Measurements from ENCODE around the gene CD1B. TPM values are rescaled to one million over a fixed set of nuclear protein-coding genes. Genes with fewer than 3 reads are reported as not detected.

CD1B gene
- total and polyA plus RNA-seq, 2 donors (not counting 3 experiments of a cell fraction or from before 2014, with no cell fraction given), result not detected

GRCh38 chr1:158366783-158367182 lies 35.5 kb upstream of the CD1B start:
- peaks cover 2% of the 10 kb centered on the region for H3K9me3 ChIP-seq (replicated peaks; ENCODE audit: control insufficient read depth, insufficient read depth, low read length)
- no peak overlapping the region for H2AFZ ChIP-seq (ENCODE audit: low read depth, low read length)
- no peak overlapping the region for H3K9ac ChIP-seq (replicated peaks; ENCODE audit: extremely low read depth, insufficient read depth, low read length)
- H3K79me2 ChIP-seq (ENCODE audit: control insufficient read depth, insufficient read depth, low read length), result no peaks in the 10 kb centered on the region
- FAIRE-seq, result no peak
- CTCF ChIA-PET, result no interaction called here
- H3K36me3 ChIP-seq (ENCODE audit: control insufficient read depth in 2 of 2, extremely low read depth in 1 of 2, insufficient read depth in 2 of 2, low read length in 2 of 2), result no peaks in the 10 kb centered on the region
- no peak for DNase-seq (ENCODE audit: low read depth, low spot score)
- H3K4me2 ChIP-seq (ENCODE audit: insufficient read depth, low read length), result no peak overlapping the region
- intact Hi-C loops (cut with micrococcal nuclease) (no loop called here), dilution Hi-C loops (cut with MboI; ENCODE audit: extremely low pct_ligation_motif_present, low sequenced_read_pairs) (no loop called here)
- no peaks in the 10 kb centered on the region for H3K4me1 ChIP-seq (ENCODE audit: control insufficient read depth, extremely low read depth, insufficient read depth, low read length)
- H4K20me1 ChIP-seq (replicated peaks; ENCODE audit: control insufficient read depth, extremely low read depth, insufficient read depth, low read length), result no peaks in the 10 kb centered on the region
- no TSS peak for BruUV-seq (replicated peaks)
- H3K27ac ChIP-seq (ENCODE audit: insufficient read depth, low read depth, low read length), result no peak overlapping the region
- no peaks in the 10 kb centered on the region for H3K9me1 ChIP-seq (replicated peaks; ENCODE audit: control insufficient read depth, extremely low read depth, insufficient read depth, low read length)
- H3K27me3 ChIP-seq (ENCODE audit: control insufficient read depth in 2 of 2, insufficient read depth in 2 of 2, low read length in 2 of 2), result no peaks in the 10 kb centered on the region
- no peak overlapping the region for H3K4me3 ChIP-seq (replicated peaks in 1 of 3; ENCODE audit: insufficient read depth in 1 of 3, low read depth in 1 of 3, low read length in 3 of 3)
- POLR2A ChIA-PET, result no interaction called here
- TF ChIP-seq EZH2 (IDR thresholded peaks at IDR 0.05; ENCODE audit: borderline replicate concordance, low read depth, low read length, severe bottlenecking) (no peak), POLR2AphosphoS5 (IDR thresholded peaks at IDR 0.05; ENCODE audit: insufficient read depth, low read depth, low read length) (no peak), CTCF (IDR thresholded peaks at IDR 0.05; ENCODE audit: extremely low read depth in 1 of 2, insufficient read depth in 1 of 2, low read depth in 1 of 2, low read length in 2 of 2) (no peak), GATA2 (IDR thresholded peaks at IDR 0.05; ENCODE audit: insufficient read depth, insufficient read length, low read depth, low read length) (no peak), JUN (IDR thresholded peaks at IDR 0.05; ENCODE audit: borderline replicate concordance, insufficient read depth, insufficient read length, low read depth) (no peak)

- no peaks in the 10 kb centered on the region for H3K4me1 ChIP-seq (ENCODE audit: control insufficient read depth, extremely low read depth, insufficient read depth, low read length)
- POLR2A ChIA-PET, result no interaction called here
- no peak overlapping the region for H3K4me3 ChIP-seq (replicated peaks in 1 of 3; ENCODE audit: insufficient read depth in 1 of 3, low read depth in 1 of 3, low read length in 3 of 3)
- no peaks in the 10 kb centered on the region for H3K9me1 ChIP-seq (replicated peaks; ENCODE audit: control insufficient read depth, extremely low read depth, insufficient read depth, low read length)
- H4K20me1 ChIP-seq (replicated peaks; ENCODE audit: control insufficient read depth, extremely low read depth, insufficient read depth, low read length), result no peaks in the 10 kb centered on the region
- no peak overlapping the region for H3K27ac ChIP-seq (ENCODE audit: insufficient read depth, low read depth, low read length)
- BruUV-seq (replicated peaks), result no TSS peak
- DNase-seq (ENCODE audit: low read depth, low spot score), result no peak
- no peak overlapping the region for H3K4me2 ChIP-seq (ENCODE audit: insufficient read depth, low read length)
- CTCF ChIA-PET, result no interaction called here
- TF ChIP-seq EZH2 (IDR thresholded peaks at IDR 0.05; ENCODE audit: borderline replicate concordance, low read depth, low read length, severe bottlenecking), result no peak
- TF ChIP-seq GATA2 (IDR thresholded peaks at IDR 0.05; ENCODE audit: insufficient read depth, insufficient read length, low read depth, low read length), result no peak
- no peak for TF ChIP-seq MAX (IDR thresholded peaks at IDR 0.05; ENCODE audit: insufficient read depth, insufficient read length)
- TF ChIP-seq POLR2AphosphoS5 (IDR thresholded peaks at IDR 0.05; ENCODE audit: insufficient read depth, low read depth, low read length), result no peak
- FAIRE-seq, result no peak
- intact Hi-C loops (cut with micrococcal nuclease), result no loop called here
- dilution Hi-C loops (cut with MboI; ENCODE audit: extremely low pct_ligation_motif_present, low sequenced_read_pairs), result no loop called here
- H3K36me3 ChIP-seq (ENCODE audit: control insufficient read depth in 2 of 2, extremely low read depth in 1 of 2, insufficient read depth in 2 of 2, low read length in 2 of 2), result no peaks in the 10 kb centered on the region
- H3K9ac ChIP-seq (replicated peaks; ENCODE audit: extremely low read depth, insufficient read depth, low read length), result no peak overlapping the region
- H3K27me3 ChIP-seq (ENCODE audit: control insufficient read depth in 2 of 2, insufficient read depth in 2 of 2, low read length in 2 of 2), result no peaks in the 10 kb centered on the region
- H3K79me2 ChIP-seq (ENCODE audit: control insufficient read depth, insufficient read depth, low read length), result no peaks in the 10 kb centered on the region
- no peak overlapping the region for H2AFZ ChIP-seq (ENCODE audit: low read depth, low read length)
- H3K9me3 ChIP-seq (replicated peaks; ENCODE audit: control insufficient read depth, insufficient read depth, low read length), result peaks cover 2% of the 10 kb centered on the region
Measured at GRCh38 chr1:158362941-158363340, 31.6 kb upstream of the CD1B start.

All from endothelial cell of umbilical vein (primary cell).